ENCODE results near the gene SHF.

SHF gene

GRCh38 chr15:45184562-45185041 lies 3.2 kb downstream of the SHF start:
- TF ChIP-seq CTCF (IDR thresholded peaks at IDR 0.05; ENCODE audit: borderline replicate concordance, insufficient read depth, low read depth, low read length), result no peak
- no peak overlapping the region for H3K4me3 ChIP-seq (ENCODE audit: low read depth, low read length)

GRCh38 chr15:45183511-45183910 lies 4.3 kb downstream of the SHF start:
- no peak for TF ChIP-seq CTCF (IDR thresholded peaks at IDR 0.05; ENCODE audit: borderline replicate concordance, insufficient read depth, low read depth, low read length)

GRCh38 chr15:45182996-45183395 lies 4.8 kb downstream of the SHF start:
- TF ChIP-seq CTCF (IDR thresholded peaks at IDR 0.05; ENCODE audit: borderline replicate concordance, insufficient read depth, low read depth, low read length), result no peak

More at GRCh38 chr15:45183511-45183910, 4.3 kb downstream of the SHF start:
- no peak overlapping the region for H3K4me3 ChIP-seq (ENCODE audit: low read depth, low read length)

GRCh38 chr15:45181491-45182285 lies 6.1 kb downstream of the SHF start:
- H3K4me3 ChIP-seq (ENCODE audit: low read depth, low read length), result no peak overlapping the region
- TF ChIP-seq CTCF (IDR thresholded peaks at IDR 0.05; ENCODE audit: borderline replicate concordance, insufficient read depth, low read depth, low read length), result no peak

More at GRCh38 chr15:45182996-45183395, 4.8 kb downstream of the SHF start:
- H3K4me3 ChIP-seq (ENCODE audit: low read depth, low read length), result no peak overlapping the region

- no peak for TF ChIP-seq CTCF (IDR thresholded peaks at IDR 0.05; ENCODE audit: borderline replicate concordance, insufficient read depth, low read depth, low read length)
- H3K4me3 ChIP-seq (ENCODE audit: low read depth, low read length), result no peak overlapping the region
Observed at GRCh38 chr15:45180648-45181436, 6.9 kb downstream of the SHF start.

- no peak overlapping the region for H3K4me3 ChIP-seq (ENCODE audit: low read depth, low read length)
- TF ChIP-seq CTCF (IDR thresholded peaks at IDR 0.05; ENCODE audit: borderline replicate concordance, insufficient read depth, low read depth, low read length), result no peak
Observed at GRCh38 chr15:45180201-45180600, 7.6 kb downstream of the SHF start.
